IPS-18a (cell line): ENCODE measurements around the gene MYOCD.

Experiments used
- H3K27ac ChIP-seq: one replicate; pipeline ENCODE4 v1.5.1; 2013; ENCODE audit warnings: low read length
- H3K27me3 ChIP-seq: one replicate; pipeline ENCODE4 v1.6.1; 2013; ENCODE audit warnings: mild to moderate bottlenecking, low read length; ENCODE audit not compliant: control insufficient read depth, insufficient read depth
- H3K36me3 ChIP-seq: one replicate; pipeline ENCODE4 v1.6.1; 2013; ENCODE audit warnings: low read depth, low read length; ENCODE audit not compliant: control insufficient read depth
- H3K4me1 ChIP-seq: one replicate; pipeline ENCODE4 v1.6.1; 2013; ENCODE audit warnings: low read depth, low read length; ENCODE audit not compliant: control insufficient read depth
- H3K4me3 ChIP-seq: one replicate; pipeline ENCODE4 v1.5.1; 2013; ENCODE audit warnings: low read length
- H3K9ac ChIP-seq: one replicate; pipeline ENCODE4 v1.6.1; 2013; ENCODE audit warnings: mild to moderate bottlenecking, low read length, moderate library complexity
- H3K9me3 ChIP-seq: one replicate; pipeline ENCODE4 v1.6.1; 2013; ENCODE audit warnings: low read depth, low read length; ENCODE audit not compliant: control insufficient read depth

Gene MYOCD

GRCh38 chr17:12719948-12720347, 54.3 kb downstream of the MYOCD start:
- Histone ChIP-seq H3K9ac (no peak overlapping the region), H3K4me3 (no peak overlapping the region), H3K4me1 (peaks cover 13% of the 10 kb centered on the region), H3K9me3 (no peaks in the 10 kb centered on the region), H3K27me3 (no peaks in the 10 kb centered on the region), H3K27ac (no peak overlapping the region), H3K36me3 (no peaks in the 10 kb centered on the region)

GRCh38 chr17:12721581-12721980, 55.9 kb downstream of the MYOCD start:
- no peak overlapping the region for H3K27ac ChIP-seq
- H3K9ac ChIP-seq = no peak overlapping the region
- H3K27me3 ChIP-seq = no peaks in the 10 kb centered on the region
- no peaks in the 10 kb centered on the region for H3K36me3 ChIP-seq
- no peaks in the 10 kb centered on the region for H3K9me3 ChIP-seq
- H3K4me1 ChIP-seq = peaks cover 13% of the 10 kb centered on the region
- H3K4me3 ChIP-seq = no peak overlapping the region

GRCh38 chr17:12722282-12722681, 56.6 kb downstream of the MYOCD start:
- H3K4me1 ChIP-seq = peaks cover 13% of the 10 kb centered on the region
- no peaks in the 10 kb centered on the region for H3K9me3 ChIP-seq
- H3K27me3 ChIP-seq = no peaks in the 10 kb centered on the region
- no peak overlapping the region for H3K27ac ChIP-seq
- H3K4me3 ChIP-seq = no peak overlapping the region
- no peaks in the 10 kb centered on the region for H3K36me3 ChIP-seq
- H3K9ac ChIP-seq = no peak overlapping the region

GRCh38 chr17:12726131-12726530, 60.4 kb downstream of the MYOCD start:
- no peak overlapping the region for H3K27ac ChIP-seq
- H3K27me3 ChIP-seq = no peaks in the 10 kb centered on the region
- no peaks in the 10 kb centered on the region for H3K36me3 ChIP-seq
- H3K9me3 ChIP-seq = no peaks in the 10 kb centered on the region
- no peak overlapping the region for H3K9ac ChIP-seq
- H3K4me1 ChIP-seq = peaks cover 8% of the 10 kb centered on the region
- no peak overlapping the region for H3K4me3 ChIP-seq

GRCh38 chr17:12727076-12727760, 61.5 kb downstream of the MYOCD start:
- Histone ChIP-seq H3K9ac (no peak overlapping the region), H3K9me3 (no peaks in the 10 kb centered on the region), H3K27ac (no peak overlapping the region), H3K4me1 (peaks cover 11% of the 10 kb centered on the region), H3K4me3 (no peak overlapping the region), H3K27me3 (no peaks in the 10 kb centered on the region), H3K36me3 (no peaks in the 10 kb centered on the region)

- Histone ChIP-seq H3K36me3 (no peaks in the 10 kb centered on the region), H3K27ac (no peak overlapping the region), H3K9ac (no peak overlapping the region), H3K4me3 (no peak overlapping the region), H3K4me1 (peaks cover 11% of the 10 kb centered on the region), H3K9me3 (no peaks in the 10 kb centered on the region), H3K27me3 (no peaks in the 10 kb centered on the region)
Observed at GRCh38 chr17:12727881-12728280, 62.2 kb downstream of the MYOCD start.

- H3K36me3 ChIP-seq = no peaks in the 10 kb centered on the region
- no peaks in the 10 kb centered on the region for H3K27me3 ChIP-seq
- H3K27ac ChIP-seq = no peak overlapping the region
- H3K9me3 ChIP-seq = no peaks in the 10 kb centered on the region
- no peak overlapping the region for H3K4me3 ChIP-seq
- H3K9ac ChIP-seq = no peak overlapping the region
- H3K4me1 ChIP-seq = peaks cover 11% of the 10 kb centered on the region
Observed at GRCh38 chr17:12729086-12729485, 63.4 kb downstream of the MYOCD start.

GRCh38 chr17:12730421-12730820, 64.7 kb downstream of the MYOCD start:
- H3K4me3 ChIP-seq = no peak overlapping the region
- H3K27me3 ChIP-seq = no peaks in the 10 kb centered on the region
- H3K9ac ChIP-seq = no peak overlapping the region
- peaks cover 11% of the 10 kb centered on the region for H3K4me1 ChIP-seq
- no peaks in the 10 kb centered on the region for H3K9me3 ChIP-seq
- H3K27ac ChIP-seq = no peak overlapping the region
- H3K36me3 ChIP-seq = no peaks in the 10 kb centered on the region

GRCh38 chr17:12730931-12731521, 65.3 kb downstream of the MYOCD start:
- no peaks in the 10 kb centered on the region for H3K36me3 ChIP-seq
- H3K4me3 ChIP-seq = no peak overlapping the region
- H3K4me1 ChIP-seq = peaks cover 11% of the 10 kb centered on the region
- H3K27me3 ChIP-seq = no peaks in the 10 kb centered on the region
- H3K9ac ChIP-seq = no peak overlapping the region
- H3K9me3 ChIP-seq = no peaks in the 10 kb centered on the region
- no peak overlapping the region for H3K27ac ChIP-seq

GRCh38 chr17:12731839-12732238, 66.1 kb downstream of the MYOCD start:
- no peaks in the 10 kb centered on the region for H3K9me3 ChIP-seq
- peaks cover 11% of the 10 kb centered on the region for H3K4me1 ChIP-seq
- no peaks in the 10 kb centered on the region for H3K27me3 ChIP-seq
- no peak overlapping the region for H3K4me3 ChIP-seq
- no peak overlapping the region for H3K9ac ChIP-seq
- H3K27ac ChIP-seq = no peak overlapping the region
- no peaks in the 10 kb centered on the region for H3K36me3 ChIP-seq

- Histone ChIP-seq H3K27ac (no peak overlapping the region), H3K4me1 (peaks cover 11% of the 10 kb centered on the region), H3K9me3 (no peaks in the 10 kb centered on the region), H3K27me3 (no peaks in the 10 kb centered on the region), H3K9ac (no peak overlapping the region), H3K4me3 (no peak overlapping the region), H3K36me3 (no peaks in the 10 kb centered on the region)
Observed at GRCh38 chr17:12732366-12732765, 66.7 kb downstream of the MYOCD start.

GRCh38 chr17:12734926-12735325, 69.2 kb downstream of the MYOCD start:
- Histone ChIP-seq H3K27ac (no peak overlapping the region), H3K27me3 (no peaks in the 10 kb centered on the region), H3K36me3 (no peaks in the 10 kb centered on the region), H3K9me3 (no peaks in the 10 kb centered on the region), H3K9ac (no peak overlapping the region), H3K4me1 (peaks cover 11% of the 10 kb centered on the region), H3K4me3 (no peak overlapping the region)
